A549 (cell line): ENCODE data around the gene FER. TPM values are rescaled to one million over a fixed set of nuclear protein-coding genes. Genes with fewer than 3 reads are reported as not detected.

Experiments
- ATAC-seq, 2 experiments: fragments of 200-7000 bp in 1 of 2; fragments of >200 bp in 1 of 2; cut with Nextera tagmentation in 1 of 2; cut with Tn5 transposase in 1 of 2; 3 replicates each; pipeline versions ENCODE4 v1.8.0 to v1.9.1; 2018 to 2020; ENCODE audit warnings: mild to moderate bottlenecking in 1 of 2, moderate library complexity in 1 of 2
- CTCF ChIA-PET: fragments of 300-600 bp; sonication (Branson Sonifier 250); formaldehyde crosslinking; extraction: SDS; loops from one replicate; lab custom pipeline; 2021; ENCODE audit warnings: antibody characterized with exemption, inconsistent platforms; lab: Yijun Ruan, JAX
- POLR2A ChIA-PET: fragments of 350-600 bp; formaldehyde crosslinking; extraction: SDS; loops from one replicate; lab custom pipeline; 2021; ENCODE audit warnings: antibody characterized with exemption, inconsistent platforms; lab: Yijun Ruan, JAX
- DNase-seq, 2 experiments: peaks; one replicate each; pipeline versions ENCODE4 v3.0.0 to v3.0.0-alpha.2; 2011 to 2016; ENCODE audit warnings: low read depth in 1 of 2, low spot score in 1 of 2
- FAIRE-seq: peaks from 2 replicates; lab custom pipeline; 2011; peaks lifted over from hg19 to GRCh38; lab: Jason Lieb, UNC
- H3K27ac ChIP-seq, 2 experiments: fragments of >200 bp; sonication (Bioruptor Twin); formaldehyde crosslinking; 3 replicates each; pipeline ENCODE4 v1.5.1; 2016 to 2017
- H3K4me1 ChIP-seq: fragments of >200 bp; sonication (Bioruptor Twin); formaldehyde crosslinking; 3 replicates; pipeline ENCODE4 v1.6.1; 2016
- H3K4me2 ChIP-seq: fragments of >200 bp; sonication (Bioruptor Twin); formaldehyde crosslinking; 3 replicates; pipeline ENCODE4 v1.6.1; 2016
- H3K4me3 ChIP-seq: fragments of >200 bp; sonication (Bioruptor Twin); formaldehyde crosslinking; 3 replicates; pipeline ENCODE4 v1.5.1; 2016
- H3K9me3 ChIP-seq: fragments of >200 bp; sonication (Bioruptor Twin); formaldehyde crosslinking; 3 replicates; pipeline ENCODE4 v1.6.1; 2016
- ATOH8 ChIP-seq: fragments of 250-450 bp; sonication (Bioruptor Pico); IDR thresholded peaks from 2 replicates; pipeline ENCODE4 v1.5.0; 2020; ENCODE audit warnings: low read depth, mild to moderate bottlenecking, moderate library complexity
- BCL3 ChIP-seq: fragments of >200 bp; sonication (Bioruptor Twin); formaldehyde crosslinking; IDR thresholded peaks from 3 replicates; pipeline ENCODE4 v1.6.1; 2016
- BHLHE40 ChIP-seq: IDR thresholded peaks from 2 replicates; pipeline ENCODE4 v1.6.1; 2012; ENCODE audit warnings: low read depth, low read length, inconsistent platforms
- CBX8 ChIP-seq: fragments of 200-600 bp; sonication (generic); IDR thresholded peaks from 2 replicates; pipeline ENCODE4 v1.6.1; 2016
- EHF ChIP-seq: fragments of 250-450 bp; sonication (Bioruptor Pico); IDR thresholded peaks from 2 replicates; pipeline ENCODE4 v1.5.0; 2020; ENCODE audit warnings: mild to moderate bottlenecking
- ESRRA ChIP-seq: fragments of 150-350 bp; IDR thresholded peaks from 2 replicates; pipeline ENCODE4 v1.6.1; 2014; ENCODE audit warnings: mild to moderate bottlenecking, low read length, borderline replicate concordance
- HES2 ChIP-seq: fragments of >200 bp; sonication (Bioruptor Twin); formaldehyde crosslinking; IDR thresholded peaks from 2 replicates; pipeline ENCODE4 v1.6.1; 2016
- HEYL ChIP-seq: fragments of 250-450 bp; sonication (Bioruptor Pico); IDR thresholded peaks from 2 replicates; pipeline ENCODE4 v1.8.0; 2021; ENCODE audit warnings: mild to moderate bottlenecking, moderate library complexity
- HOXA7 ChIP-seq: fragments of 250-450 bp; sonication (Bioruptor Pico); IDR thresholded peaks from 2 replicates; pipeline ENCODE4 v1.5.0; 2020; ENCODE audit warnings: mild to moderate bottlenecking, moderate library complexity
- HOXB5 ChIP-seq: fragments of 250-450 bp; sonication (Bioruptor Pico); IDR thresholded peaks from 2 replicates; pipeline ENCODE4 v1.5.0; 2020; ENCODE audit warnings: mild to moderate bottlenecking, moderate library complexity
- JUN ChIP-seq, 2 experiments: fragments of >200 bp; sonication (Bioruptor Twin); formaldehyde crosslinking; IDR thresholded peaks; 2 replicates in 1 of 2; 3 replicates in 1 of 2; pipeline ENCODE4 v1.6.1; 2016 to 2017
- JUNB ChIP-seq: fragments of >200 bp; sonication (Bioruptor Twin); formaldehyde crosslinking; IDR thresholded peaks from 2 replicates; pipeline ENCODE4 v1.6.1; 2016
- KDM5A ChIP-seq: fragments of 200-600 bp; sonication (generic); IDR thresholded peaks from 2 replicates; pipeline ENCODE4 v1.6.1; 2016; ENCODE audit warnings: antibody characterized with exemption, mild to moderate bottlenecking
- MAFK ChIP-seq: fragments of 450-650 bp; IDR thresholded peaks from 2 replicates; pipeline ENCODE4 v1.6.1; 2014; ENCODE audit not compliant: partially characterized antibody
- MAZ ChIP-seq: fragments of 150-350 bp; IDR thresholded peaks from 2 replicates; pipeline ENCODE4 v1.6.1; 2014; ENCODE audit warnings: antibody characterized with exemption, low read depth, low read length, borderline replicate concordance
- NFE2L2 ChIP-seq: fragments of 150-350 bp; conservative IDR thresholded peaks from 2 replicates; pipeline ENCODE4 v1.6.1; 2014; ENCODE audit warnings: low read length
- PBX3 ChIP-seq: IDR thresholded peaks from 2 replicates; pipeline ENCODE4 v1.6.1; 2012
- PHF8 ChIP-seq: fragments of 200-600 bp; sonication (generic); IDR thresholded peaks from 2 replicates; pipeline ENCODE4 v1.6.1; 2016; ENCODE audit warnings: low read depth, mild to moderate bottlenecking, antibody characterized with exemption, moderate library complexity, borderline replicate concordance
- RARB ChIP-seq: fragments of 250-450 bp; sonication (Bioruptor Pico); IDR thresholded peaks from 2 replicates; pipeline ENCODE4 v1.8.0; 2021; ENCODE audit warnings: mild to moderate bottlenecking, moderate library complexity
- RCOR1 ChIP-seq: fragments of 150-350 bp; IDR thresholded peaks from 2 replicates; pipeline ENCODE4 v1.6.1; 2014; ENCODE audit warnings: antibody characterized with exemption, low read length, low read depth
- REST ChIP-seq: fragments of 200-600 bp; sonication (generic); IDR thresholded peaks from 2 replicates; pipeline ENCODE4 v1.6.1; 2016; ENCODE audit warnings: antibody characterized with exemption, mild to moderate bottlenecking, moderate library complexity
- RFX5 ChIP-seq: fragments of 450-650 bp; IDR thresholded peaks from 2 replicates; pipeline ENCODE4 v1.7.1; 2014; ENCODE audit warnings: antibody characterized with exemption, mild to moderate bottlenecking, moderate library complexity
- RNF2 ChIP-seq: fragments of 200-600 bp; sonication (generic); IDR thresholded peaks from 2 replicates; pipeline ENCODE4 v1.6.1; 2016; ENCODE audit warnings: low read depth, mild to moderate bottlenecking, antibody characterized with exemption, moderate library complexity, borderline replicate concordance
- ZC3H11A ChIP-seq: fragments of 450-650 bp; IDR thresholded peaks from 2 replicates; pipeline ENCODE4 v1.6.1; 2014; ENCODE audit warnings: antibody characterized with exemption, mild to moderate bottlenecking
- WGBS: methylation state at CpG from one replicate; pipeline ENCODE4 v1.1.6; 2017; ENCODE audit errors: missing lambda C conversion rate; 5-methylcytosine and 5-hydroxymethylcytosine counted together
- polyA plus RNA-seq, 4 experiments: library from polyadenylated mRNA; depleted of rRNA in 3 of 4; stranded (reverse); fragments of >200 nt; fragmentation: RNase III in 1 of 4; extraction: RNeasy Plus Mini Kit Qiagen cat#74134 plus additional on column Dnase treatment in 1 of 4; gene quantifications; 2 replicates in 3 of 4; 3 replicates in 1 of 4; pipeline ENCODE4 v1.2.3, GENCODE V29; 2011 to 2017

Gene FER
- polyA plus RNA-seq, 2 of the 4 experiments (the other 2 are of a cell fraction): 3.6 to 12.3 TPM

- H3K4me2 ChIP-seq: no peak overlapping the region
- FAIRE-seq (no peak), DNase-seq (no peak), ATAC-seq (no peak)
- H3K9me3 ChIP-seq: peaks cover 14% of the 10 kb centered on the region; the same call in 1 of the 3 replicates
- peaks cover 5% of the 10 kb centered on the region; the same call in 1 of the 3 replicates for H3K4me1 ChIP-seq
- ChIA-PET POLR2A (no interaction called here), CTCF (no interaction called here)
- H3K4me3 ChIP-seq: no peak overlapping the region
- TF ChIP-seq MAZ: no peak
- no peak for TF ChIP-seq NFE2L2
- no peak for TF ChIP-seq ATOH8
- TF ChIP-seq RCOR1: no peak
- TF ChIP-seq CBX8: no peak
- TF ChIP-seq JUNB: no peak
- no peak for TF ChIP-seq EHF (CRISPR knock-in tag)
- no peak for TF ChIP-seq RARB (CRISPR knock-in tag)
- TF ChIP-seq BCL3: no peak
- TF ChIP-seq REST: no peak
- no peak for TF ChIP-seq HOXA7
- no peak for TF ChIP-seq RNF2
- WGBS: 95% methylated on average over 3 of the region's 3 CpGs
- no peak overlapping the region for H3K27ac ChIP-seq
Observed at GRCh38 chr5:108813673-108814072, 66.0 kb downstream of the FER start.

- TF ChIP-seq BHLHE40 (no peak), NFE2L2 (no peak), HES2 (no peak), HOXA7 (no peak), HOXB5 (no peak), RCOR1 (no peak), JUN (IDR thresholded peaks at IDR 0.05) (no peak)
- FAIRE-seq (no peak), ATAC-seq (no peak), DNase-seq (no peak)
- no peak overlapping the region for H3K4me3 ChIP-seq
- ChIA-PET POLR2A (no interaction called here), CTCF (no interaction called here)
- no peak overlapping the region for H3K27ac ChIP-seq
- H3K4me1 ChIP-seq: peaks cover 2% of the 10 kb centered on the region; the same call in 1 of the 3 replicates
- WGBS: 76% methylated on average over 4 of the region's 4 CpGs
- peaks cover 12% of the 10 kb centered on the region; the same call in 1 of the 3 replicates for H3K9me3 ChIP-seq
- H3K4me2 ChIP-seq: no peak overlapping the region
Observed at GRCh38 chr5:108814551-108814950, 66.9 kb downstream of the FER start.

GRCh38 chr5:108818613-108819272 lies 71.0 kb downstream of the FER start:
- ATAC-seq (0 out of 6 replicates have a peak, but pooled peaks have one; percentile 41 to 50), FAIRE-seq (no peak), DNase-seq (peak in 1 of 2 experiments; percentile 13)
- H3K4me3 ChIP-seq: no peak overlapping the region
- CTCF ChIA-PET: no interaction called here
- WGBS: 81% methylated on average over 5 of the region's 5 CpGs
- H3K4me2 ChIP-seq: no peak overlapping the region
- H3K4me1 ChIP-seq: no peaks in the 10 kb centered on the region; the same call in 2 of the 3 replicates
- no peaks in the 10 kb centered on the region for H3K9me3 ChIP-seq
- POLR2A ChIA-PET: no interaction called here
- TF ChIP-seq MAFK: no peak
- no peak for TF ChIP-seq RCOR1
- TF ChIP-seq RNF2: no peak
- no peak for TF ChIP-seq ZC3H11A
- no peak for TF ChIP-seq CBX8
- no peak for TF ChIP-seq ESRRA
- TF ChIP-seq RFX5: no peak
- no peak for TF ChIP-seq PHF8
- TF ChIP-seq MAZ: no peak
- no peak for TF ChIP-seq HEYL (CRISPR knock-in tag)
- no peak for TF ChIP-seq EHF (CRISPR knock-in tag)
- no peak for TF ChIP-seq NFE2L2
- no peak for TF ChIP-seq PBX3
- no peak for TF ChIP-seq KDM5A
- H3K27ac ChIP-seq: no peak overlapping the region
